ENCODE measurements around the gene AOC2.
A peak's percentile ranks its signal among the peaks of the same experiment; 100 is the strongest.

AOC2 gene

GRCh38 chr17:42843358-42843934 lies 934 bp upstream of the AOC2 start:
- peak in 1 of 2 experiments; percentile 42 for DNase-seq (ENCODE audit: low read depth in 1 of 2, low spot score in 1 of 2)
- no peaks in the 10 kb centered on the region for H3K27me3 ChIP-seq (ENCODE audit: insufficient read depth, poor library complexity, severe bottlenecking)
- TF ChIP-seq SPI1 (IDR thresholded peaks at IDR 0.05; ENCODE audit: borderline replicate concordance, low read depth): no peak; the same call in 1 of the 2 replicates
- no peak for TF ChIP-seq POLR2AphosphoS5 (IDR thresholded peaks at IDR 0.05; ENCODE audit: low read depth)
- TF ChIP-seq REST (IDR thresholded peaks at IDR 0.05; ENCODE audit: insufficient replicate concordance, low read depth): no peak
- peak; percentile 93 for TF ChIP-seq CTCF (IDR thresholded peaks at IDR 0.05; ENCODE audit: insufficient read depth, low read length)
- H3K4me3 ChIP-seq (replicated peaks; ENCODE audit: insufficient read depth, low read length): no peak overlapping the region
- no peak overlapping the region for H3K27ac ChIP-seq (replicated peaks)

- TF ChIP-seq POLR2AphosphoS5 (IDR thresholded peaks at IDR 0.05; ENCODE audit: low read depth): peak; percentile 26; the same call in 1 of the 2 replicates
- no peak for TF ChIP-seq CTCF (IDR thresholded peaks at IDR 0.05; ENCODE audit: insufficient read depth, low read length)
- TF ChIP-seq SPI1 (IDR thresholded peaks at IDR 0.05; ENCODE audit: borderline replicate concordance, low read depth): no peak
- Histone ChIP-seq H3K27me3 (ENCODE audit: insufficient read depth, poor library complexity, severe bottlenecking) (no peaks in the 10 kb centered on the region), H3K4me3 (replicated peaks; ENCODE audit: insufficient read depth, low read length) (no peak overlapping the region), H3K27ac (replicated peaks) (no peak overlapping the region)
- no peak for DNase-seq (ENCODE audit: low read depth in 1 of 2, low spot score in 1 of 2)
Observed at GRCh38 chr17:42844761-42845555, 578 bp downstream of the AOC2 start.

- H3K4me3 ChIP-seq (replicated peaks; ENCODE audit: insufficient read depth, low read length): no peak overlapping the region
- TF ChIP-seq GABPA (IDR thresholded peaks at IDR 0.05; ENCODE audit: low read depth) (no peak), SPI1 (IDR thresholded peaks at IDR 0.05; ENCODE audit: borderline replicate concordance, low read depth) (no peak), CTCF (IDR thresholded peaks at IDR 0.05; ENCODE audit: insufficient read depth, low read length) (no peak), POLR2AphosphoS5 (IDR thresholded peaks at IDR 0.05; ENCODE audit: low read depth) (peak; percentile 4; the same call in 1 of the 2 replicates), REST (IDR thresholded peaks at IDR 0.05; ENCODE audit: insufficient replicate concordance, low read depth) (no peak)
- H3K27me3 ChIP-seq (ENCODE audit: insufficient read depth, poor library complexity, severe bottlenecking): no peaks in the 10 kb centered on the region
- H3K27ac ChIP-seq (replicated peaks): no peak overlapping the region
- no peak for DNase-seq (ENCODE audit: low read depth in 1 of 2, low spot score in 1 of 2)
Observed at GRCh38 chr17:42845556-42845917, 1.2 kb downstream of the AOC2 start.

Data from HL-60 (cell line).